H9 (cell line): ENCODE data around the gene PAX6. TPM values are rescaled to one million over a fixed set of nuclear protein-coding genes. Genes with fewer than 3 reads are reported as not detected.

ENCODE experiments used
- DNase-seq: peaks from one replicate; pipeline ENCODE4 v3.0.0-alpha.2; 2017
- H2AFZ ChIP-seq: one replicate; pipeline ENCODE4 v1.6.1; 2013; ENCODE audit warnings: mild to moderate bottlenecking, low read length, control low read depth, moderate library complexity
- H2AK5ac ChIP-seq: 2 replicates; pipeline ENCODE4 v1.6.1; 2013; ENCODE audit warnings: low read length, control low read depth, mixed read lengths; ENCODE audit not compliant: insufficient read length
- H2BK120ac ChIP-seq: one replicate; pipeline ENCODE4 v1.6.1; 2013; ENCODE audit warnings: low read depth, mild to moderate bottlenecking, low read length, control low read depth, inconsistent platforms; ENCODE audit not compliant: poor library complexity, severe bottlenecking
- H2BK12ac ChIP-seq: 2 replicates; pipeline ENCODE4 v1.6.1; 2013; ENCODE audit warnings: low read length, control low read depth, mixed read lengths, low read depth; ENCODE audit not compliant: insufficient read length
- H2BK15ac ChIP-seq: 2 replicates; pipeline ENCODE4 v1.6.1; 2013; ENCODE audit warnings: low read depth, low read length, control low read depth
- H2BK20ac ChIP-seq: one replicate; pipeline ENCODE4 v1.6.1; 2013; ENCODE audit warnings: low read depth, mild to moderate bottlenecking, low read length, control low read depth, inconsistent platforms; ENCODE audit not compliant: poor library complexity, severe bottlenecking
- H2BK5ac ChIP-seq: 2 replicates; pipeline ENCODE4 v1.6.1; 2013; ENCODE audit warnings: low read length, control low read depth, mixed read lengths; ENCODE audit not compliant: insufficient read length
- H3K14ac ChIP-seq: 2 replicates; pipeline ENCODE4 v1.6.1; 2013; ENCODE audit warnings: low read length, control low read depth; ENCODE audit not compliant: insufficient read depth
- H3K18ac ChIP-seq: 2 replicates; pipeline ENCODE4 v1.6.1; 2013; ENCODE audit warnings: low read depth, mild to moderate bottlenecking, mixed read lengths, low read length, control low read depth; ENCODE audit not compliant: insufficient read length
- H3K23ac ChIP-seq: 2 replicates; pipeline ENCODE4 v1.6.1; 2013; ENCODE audit warnings: low read length, control low read depth, mixed read lengths, low read depth; ENCODE audit not compliant: insufficient read length
- H3K23me2 ChIP-seq: 2 replicates; pipeline ENCODE4 v1.6.1; 2013; ENCODE audit warnings: low read depth, mild to moderate bottlenecking, mixed read lengths, low read length, control low read depth; ENCODE audit not compliant: insufficient read length, poor library complexity, severe bottlenecking
- H3K27ac ChIP-seq: 2 replicates; pipeline ENCODE4 v1.5.1; 2013; ENCODE audit warnings: low read length, control low read depth, mixed read lengths, low read depth; ENCODE audit not compliant: insufficient read length
- H3K27me3 ChIP-seq: 2 replicates; pipeline ENCODE4 v1.6.1; 2013; ENCODE audit warnings: low read length, control low read depth, inconsistent platforms; ENCODE audit not compliant: insufficient read depth
- H3K4ac ChIP-seq: 2 replicates; pipeline ENCODE4 v1.6.1; 2013; ENCODE audit warnings: low read depth, mild to moderate bottlenecking, control low read depth, inconsistent platforms, low read length, moderate library complexity
- H3K4me1 ChIP-seq: 2 replicates; pipeline ENCODE4 v1.6.1; 2013; ENCODE audit warnings: low read length, control low read depth, inconsistent platforms; ENCODE audit not compliant: insufficient read depth
- H3K4me2 ChIP-seq: 2 replicates; pipeline ENCODE4 v1.6.1; 2013; ENCODE audit warnings: low read length, control low read depth, mixed read lengths; ENCODE audit not compliant: insufficient read length, insufficient read depth
- H3K56ac ChIP-seq: 2 replicates; pipeline ENCODE4 v1.6.1; 2013; ENCODE audit warnings: low read depth, mild to moderate bottlenecking, mixed read lengths, low read length, control low read depth; ENCODE audit not compliant: insufficient read length
- H3K79me1 ChIP-seq: 2 replicates; pipeline ENCODE4 v1.6.1; 2013; ENCODE audit warnings: low read depth, mild to moderate bottlenecking, moderate library complexity, low read length, control low read depth, inconsistent platforms; ENCODE audit not compliant: insufficient read depth, poor library complexity, severe bottlenecking
- H3K79me2 ChIP-seq: 2 replicates; pipeline ENCODE4 v1.6.1; 2013; ENCODE audit warnings: low read length, control low read depth, inconsistent platforms; ENCODE audit not compliant: insufficient read depth
- H3K9ac ChIP-seq: 2 replicates; pipeline ENCODE4 v1.6.1; 2013; ENCODE audit warnings: low read length, control low read depth, mixed read lengths; ENCODE audit not compliant: insufficient read length; ENCODE audit errors: extremely low read depth
- H3K9me3 ChIP-seq: one replicate; pipeline ENCODE4 v1.6.1; 2013; ENCODE audit warnings: low read depth, low read length, inconsistent platforms; ENCODE audit not compliant: control insufficient read depth
- H3T11ph ChIP-seq: one replicate; pipeline ENCODE4 v1.6.1; 2013; ENCODE audit warnings: mild to moderate bottlenecking, low read length, control low read depth, inconsistent platforms
- H4K20me1 ChIP-seq: one replicate; pipeline ENCODE4 v1.6.1; 2013; ENCODE audit not compliant: control insufficient read depth, insufficient read length, insufficient read depth
- H4K5ac ChIP-seq: 2 replicates; pipeline ENCODE4 v1.6.1; 2013; ENCODE audit warnings: low read depth, mild to moderate bottlenecking, mixed read lengths, low read length, control low read depth; ENCODE audit not compliant: insufficient read length
- H4K8ac ChIP-seq: replicated peaks from 2 replicates; pipeline ENCODE4 v1.6.1; 2013; ENCODE audit warnings: low read length, control low read depth, mixed read lengths, low read depth; ENCODE audit not compliant: insufficient read length
- H4K91ac ChIP-seq: 2 replicates; pipeline ENCODE4 v1.6.1; 2013; ENCODE audit warnings: low read depth, mild to moderate bottlenecking, moderate library complexity, mixed read lengths, low read length, control low read depth; ENCODE audit not compliant: insufficient read length
- H3K27ac Mint-ChIP-seq, 3 experiments: 2 replicates in 2 of 3; 3 replicates in 1 of 3; pipeline ENCODE4 v1.8.0; 2020 to 2021; ENCODE audit warnings: mixed read lengths in 3 of 3, mild to moderate bottlenecking in 1 of 3, moderate library complexity in 1 of 3
- H3K27me3 Mint-ChIP-seq: 2 replicates; pipeline ENCODE4 v1.8.0; 2021; ENCODE audit warnings: low read depth, mild to moderate bottlenecking, moderate library complexity, mixed read lengths
- H3K36me3 Mint-ChIP-seq, 3 experiments: 2 replicates in 2 of 3; 3 replicates in 1 of 3; pipeline ENCODE4 v1.8.0; 2020 to 2021; ENCODE audit warnings: low read depth in 3 of 3, mixed read lengths in 3 of 3; ENCODE audit not compliant: insufficient read depth in 1 of 3
- H3K4me1 Mint-ChIP-seq, 2 experiments: 2 replicates each; pipeline ENCODE4 v1.8.0; 2020; ENCODE audit warnings: mixed read lengths in 2 of 2
- H3K4me3 Mint-ChIP-seq, 2 experiments: 2 replicates in 1 of 2; 3 replicates in 1 of 2; pipeline ENCODE4 v1.8.0; 2020 to 2021; ENCODE audit warnings: mild to moderate bottlenecking in 2 of 2, mixed read lengths in 2 of 2, moderate library complexity in 1 of 2
- H3K9me3 Mint-ChIP-seq, 2 experiments: 2 replicates in 1 of 2; 3 replicates in 1 of 2; pipeline ENCODE4 v1.8.0; 2020; ENCODE audit warnings: mild to moderate bottlenecking in 2 of 2, mixed read lengths in 2 of 2, moderate library complexity in 1 of 2
- WGBS: extraction: QIAGEN DNeasy Blood & Tissue Kit; methylation state at CpG from one replicate; pipeline ENCODE4 v1.1.7; 2013; ENCODE audit warnings: missing lambda C conversion rate, low lambda C conversion rate, mixed read lengths; ENCODE audit not compliant: insufficient read length; ENCODE audit errors: extremely low coverage; 5-methylcytosine and 5-hydroxymethylcytosine counted together
- total RNA-seq: library from RNA; stranded (reverse); gene quantifications from 2 replicates; pipeline ENCODE4 v1.2.1, GENCODE V29; 2021
- TF ChIP-seq, protein P1 (sequence below): fragments of 200-600 bp; sonication (generic); conservative IDR thresholded peaks from 3 replicates; pipeline ENCODE4 v1.8.0; 2021; ENCODE audit warnings: antibody characterized with exemption, mild to moderate bottlenecking

Gene PAX6
- total RNA-seq, 1 experiment from 2014 or later: not detected

DNA sequence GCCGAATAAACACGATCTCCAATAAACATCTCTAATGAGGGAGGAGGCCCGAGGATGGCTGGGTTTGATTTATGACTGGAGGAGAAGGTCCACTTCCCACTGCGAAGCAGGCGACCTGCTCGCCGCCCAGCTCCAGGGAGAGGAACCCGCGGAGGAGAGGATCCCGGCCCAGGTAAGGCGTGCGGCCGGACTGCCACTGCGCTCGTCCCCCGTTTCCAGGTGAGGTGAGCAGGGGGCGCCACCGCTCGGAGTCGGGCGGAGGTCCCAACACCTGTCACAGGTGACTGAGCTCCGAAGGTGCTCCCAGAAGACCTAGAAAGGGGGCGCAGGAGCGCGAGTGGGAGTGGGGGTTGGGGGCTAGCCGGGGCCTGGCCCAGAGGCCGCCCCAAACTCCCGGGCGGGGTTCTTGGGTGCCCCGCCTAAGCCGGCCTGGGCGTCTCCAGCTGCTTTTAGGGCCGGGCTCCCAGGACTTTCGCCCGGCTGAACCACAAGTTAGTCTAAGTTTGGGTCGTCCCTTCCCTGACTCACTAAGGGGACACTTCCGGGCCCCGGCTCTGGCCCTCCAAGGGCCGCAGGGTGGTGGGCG is 5.4 kb upstream of the PAX6 start:
- Histone ChIP-seq H2BK120ac (no peak overlapping the region), H4K5ac (no peak overlapping the region), H3T11ph (no peak overlapping the region), H3K27ac (no peak overlapping the region), H3K18ac (no peak overlapping the region), H3K23me2 (peaks cover 28% of the 10 kb centered on the region), H3K56ac (no peak overlapping the region), H3K79me2 (no peaks in the 10 kb centered on the region), H3K4me1 (no peaks in the 10 kb centered on the region; the same call in 1 of the 2 replicates), H4K20me1 (peaks cover 3% of the 10 kb centered on the region), H2AK5ac (no peak overlapping the region), H3K14ac (no peak overlapping the region), H3K4ac (no peak overlapping the region), H2BK12ac (no peak overlapping the region), H3K9ac (no peak overlapping the region), H2BK5ac (no peak overlapping the region), H4K91ac (no peak overlapping the region), H2AFZ (no peak overlapping the region), H2BK20ac (no peak overlapping the region), H3K9me3 (no peaks in the 10 kb centered on the region), H3K4me2 (no peak overlapping the region), H3K79me1 (no peaks in the 10 kb centered on the region), H2BK15ac (no peak overlapping the region), H3K27me3 (peaks cover 92% of the 10 kb centered on the region), H3K23ac (no peak overlapping the region), H4K8ac (no peak overlapping the region)
- H3K27ac Mint-ChIP-seq: no peak overlapping the region; a peak in 1 of 7 replicates
- TF ChIP-seq, protein P1, sequence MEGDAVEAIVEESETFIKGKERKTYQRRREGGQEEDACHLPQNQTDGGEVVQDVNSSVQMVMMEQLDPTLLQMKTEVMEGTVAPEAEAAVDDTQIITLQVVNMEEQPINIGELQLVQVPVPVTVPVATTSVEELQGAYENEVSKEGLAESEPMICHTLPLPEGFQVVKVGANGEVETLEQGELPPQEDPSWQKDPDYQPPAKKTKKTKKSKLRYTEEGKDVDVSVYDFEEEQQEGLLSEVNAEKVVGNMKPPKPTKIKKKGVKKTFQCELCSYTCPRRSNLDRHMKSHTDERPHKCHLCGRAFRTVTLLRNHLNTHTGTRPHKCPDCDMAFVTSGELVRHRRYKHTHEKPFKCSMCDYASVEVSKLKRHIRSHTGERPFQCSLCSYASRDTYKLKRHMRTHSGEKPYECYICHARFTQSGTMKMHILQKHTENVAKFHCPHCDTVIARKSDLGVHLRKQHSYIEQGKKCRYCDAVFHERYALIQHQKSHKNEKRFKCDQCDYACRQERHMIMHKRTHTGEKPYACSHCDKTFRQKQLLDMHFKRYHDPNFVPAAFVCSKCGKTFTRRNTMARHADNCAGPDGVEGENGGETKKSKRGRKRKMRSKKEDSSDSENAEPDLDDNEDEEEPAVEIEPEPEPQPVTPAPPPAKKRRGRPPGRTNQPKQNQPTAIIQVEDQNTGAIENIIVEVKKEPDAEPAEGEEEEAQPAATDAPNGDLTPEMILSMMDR: no peak
- peaks cover 32 to 66% of the 10 kb centered on the region in 2 experiments for H3K4me1 Mint-ChIP-seq
- no CpG with 5 or more reads among the region's 40 CpGs for WGBS
- H3K36me3 Mint-ChIP-seq: no peaks in the 10 kb centered on the region; a peak in 1 of 7 replicates
- peaks cover 0 to 8% of the 10 kb centered on the region in 2 experiments; a peak in 2 of 5 replicates for H3K9me3 Mint-ChIP-seq
- H3K4me3 Mint-ChIP-seq: peak overlapping the region; percentile 31 to 74; a peak in 4 of 5 replicates
- DNase-seq: peak; percentile 49
- peaks cover 99% of the 10 kb centered on the region for H3K27me3 Mint-ChIP-seq
